SK-N-SH treated with all-trans-retinoic acid at 6 μM for 48 hours (cell line): ENCODE results near the gene PLA2G4B.

Source experiments
- ARNTL ChIP-seq: fragments of 450-650 bp; formaldehyde crosslinking; IDR thresholded peaks from 2 replicates; pipeline ENCODE4 v1.5.0; 2020; ENCODE audit warnings: low read depth, mild to moderate bottlenecking, moderate library complexity, borderline replicate concordance
- ESRRG ChIP-seq: fragments of 250-450 bp; sonication (Bioruptor Pico); IDR thresholded peaks from 2 replicates; pipeline ENCODE4 v1.6.1; 2021; ENCODE audit warnings: mild to moderate bottlenecking
- GLIS3 ChIP-seq: fragments of 250-450 bp; sonication (Bioruptor Pico); IDR thresholded peaks from 2 replicates; pipeline ENCODE4 v1.5.0; 2020; ENCODE audit warnings: mild to moderate bottlenecking, moderate library complexity
- PPARA ChIP-seq: fragments of 250-450 bp; sonication (Bioruptor Pico); IDR thresholded peaks from 2 replicates; pipeline ENCODE4 v1.5.0; 2020; ENCODE audit warnings: mild to moderate bottlenecking, borderline replicate concordance
- RARB ChIP-seq: fragments of 250-450 bp; sonication (Bioruptor Pico); IDR thresholded peaks from 2 replicates; pipeline ENCODE4 v1.8.0; 2021; ENCODE audit warnings: mild to moderate bottlenecking, moderate library complexity
- TOX ChIP-seq: fragments of 250-450 bp; sonication (Bioruptor Pico); IDR thresholded peaks from 2 replicates; pipeline ENCODE4 v1.8.0; 2021; ENCODE audit warnings: mild to moderate bottlenecking, moderate library complexity, borderline replicate concordance
- ZC3H10 ChIP-seq: fragments of 250-450 bp; sonication (Bioruptor Pico); IDR thresholded peaks from 2 replicates; pipeline ENCODE4 v1.5.1; 2021; ENCODE audit warnings: mild to moderate bottlenecking, moderate library complexity
- ZFP30 ChIP-seq: fragments of 450-650 bp; formaldehyde crosslinking; IDR thresholded peaks from 2 replicates; pipeline ENCODE4 v1.5.0; 2022; ENCODE audit warnings: mild to moderate bottlenecking, moderate library complexity
- ZNF565 ChIP-seq: fragments of 450-650 bp; formaldehyde crosslinking; conservative IDR thresholded peaks from 2 replicates; pipeline ENCODE4 v1.5.0; 2020; ENCODE audit warnings: low read depth, mild to moderate bottlenecking, moderate library complexity
- ZNF70 ChIP-seq: fragments of 450-650 bp; formaldehyde crosslinking; IDR thresholded peaks from 2 replicates; pipeline ENCODE4 v1.5.0; 2020; ENCODE audit warnings: mild to moderate bottlenecking, moderate library complexity
- ZNF8 ChIP-seq: fragments of 450-650 bp; formaldehyde crosslinking; IDR thresholded peaks from 2 replicates; pipeline ENCODE4 v1.5.0; 2020; ENCODE audit warnings: mild to moderate bottlenecking, moderate library complexity
- TF ChIP-seq, protein P1 (sequence below): fragments of 250-450 bp; sonication (Bioruptor Pico); IDR thresholded peaks from 2 replicates; pipeline ENCODE4 v1.5.0; 2020; ENCODE audit warnings: mild to moderate bottlenecking, moderate library complexity
- TF ChIP-seq, protein P2 (sequence below): fragments of 250-450 bp; sonication (Bioruptor Pico); IDR thresholded peaks from 2 replicates; pipeline ENCODE4 v1.8.0; 2021; ENCODE audit warnings: low read depth, mild to moderate bottlenecking, moderate library complexity, borderline replicate concordance
- TF ChIP-seq, protein P3 (sequence below): fragments of 250-450 bp; sonication (Bioruptor Pico); IDR thresholded peaks from 2 replicates; pipeline ENCODE4 v1.8.0; 2020; ENCODE audit warnings: mild to moderate bottlenecking, moderate library complexity, borderline replicate concordance

DNA sequence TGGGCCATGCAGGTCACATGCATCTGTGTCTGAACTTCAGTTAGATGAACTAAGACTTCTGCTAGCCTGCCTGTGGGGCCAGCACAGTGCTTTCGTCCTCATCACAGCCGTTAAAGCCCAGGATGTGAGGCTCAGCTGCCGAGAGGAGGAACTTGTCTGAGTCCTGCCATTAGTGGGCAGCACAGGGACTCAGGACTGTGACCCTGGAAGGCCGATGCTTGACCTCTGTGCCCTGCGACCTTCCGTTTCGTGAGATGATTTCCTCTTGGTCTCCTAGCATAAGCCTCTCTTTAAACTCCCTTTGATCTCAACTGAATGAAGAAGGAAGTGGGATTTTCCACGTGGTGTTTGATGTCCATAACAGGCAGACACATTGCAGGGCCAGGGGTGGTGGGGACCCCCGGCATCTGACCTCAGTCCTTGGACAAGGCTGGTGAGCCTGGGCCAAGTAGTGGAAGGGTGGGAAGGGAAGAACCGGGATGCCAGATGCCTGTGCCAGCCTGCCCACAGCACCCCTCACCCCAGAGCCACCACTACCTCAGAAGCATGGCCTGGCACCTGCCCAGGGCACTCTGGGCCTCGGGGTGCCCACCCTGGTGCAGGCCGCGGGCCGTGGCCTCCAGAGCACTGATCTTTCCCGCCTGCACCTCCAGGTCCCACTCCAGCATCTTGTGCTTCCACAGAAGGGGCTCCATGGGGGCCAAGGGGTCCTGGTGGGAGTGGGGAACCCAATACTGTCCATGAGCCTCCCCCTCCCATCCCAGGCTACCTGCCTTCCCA is 21.6 kb downstream of the PLA2G4B start:
- TF ChIP-seq GLIS3 (CRISPR knock-in tag) (no peak), ZNF8 (no peak), ARNTL (CRISPR knock-in tag) (no peak), ZNF565 (CRISPR knock-in tag) (no peak), ZNF70 (CRISPR knock-in tag) (no peak), TOX (CRISPR knock-in tag) (no peak), PPARA (CRISPR knock-in tag) (no peak), ZC3H10 (CRISPR knock-in tag) (no peak), RARB (CRISPR knock-in tag) (no peak), ESRRG (CRISPR knock-in tag) (no peak), ZFP30 (CRISPR knock-in tag) (no peak)
- TF ChIP-seq, protein P1, sequence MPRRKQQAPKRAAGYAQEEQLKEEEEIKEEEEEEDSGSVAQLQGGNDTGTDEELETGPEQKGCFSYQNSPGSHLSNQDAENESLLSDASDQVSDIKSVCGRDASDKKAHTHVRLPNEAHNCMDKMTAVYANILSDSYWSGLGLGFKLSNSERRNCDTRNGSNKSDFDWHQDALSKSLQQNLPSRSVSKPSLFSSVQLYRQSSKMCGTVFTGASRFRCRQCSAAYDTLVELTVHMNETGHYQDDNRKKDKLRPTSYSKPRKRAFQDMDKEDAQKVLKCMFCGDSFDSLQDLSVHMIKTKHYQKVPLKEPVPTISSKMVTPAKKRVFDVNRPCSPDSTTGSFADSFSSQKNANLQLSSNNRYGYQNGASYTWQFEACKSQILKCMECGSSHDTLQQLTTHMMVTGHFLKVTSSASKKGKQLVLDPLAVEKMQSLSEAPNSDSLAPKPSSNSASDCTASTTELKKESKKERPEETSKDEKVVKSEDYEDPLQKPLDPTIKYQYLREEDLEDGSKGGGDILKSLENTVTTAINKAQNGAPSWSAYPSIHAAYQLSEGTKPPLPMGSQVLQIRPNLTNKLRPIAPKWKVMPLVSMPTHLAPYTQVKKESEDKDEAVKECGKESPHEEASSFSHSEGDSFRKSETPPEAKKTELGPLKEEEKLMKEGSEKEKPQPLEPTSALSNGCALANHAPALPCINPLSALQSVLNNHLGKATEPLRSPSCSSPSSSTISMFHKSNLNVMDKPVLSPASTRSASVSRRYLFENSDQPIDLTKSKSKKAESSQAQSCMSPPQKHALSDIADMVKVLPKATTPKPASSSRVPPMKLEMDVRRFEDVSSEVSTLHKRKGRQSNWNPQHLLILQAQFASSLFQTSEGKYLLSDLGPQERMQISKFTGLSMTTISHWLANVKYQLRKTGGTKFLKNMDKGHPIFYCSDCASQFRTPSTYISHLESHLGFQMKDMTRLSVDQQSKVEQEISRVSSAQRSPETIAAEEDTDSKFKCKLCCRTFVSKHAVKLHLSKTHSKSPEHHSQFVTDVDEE, result no peak
- TF ChIP-seq, protein P2, sequence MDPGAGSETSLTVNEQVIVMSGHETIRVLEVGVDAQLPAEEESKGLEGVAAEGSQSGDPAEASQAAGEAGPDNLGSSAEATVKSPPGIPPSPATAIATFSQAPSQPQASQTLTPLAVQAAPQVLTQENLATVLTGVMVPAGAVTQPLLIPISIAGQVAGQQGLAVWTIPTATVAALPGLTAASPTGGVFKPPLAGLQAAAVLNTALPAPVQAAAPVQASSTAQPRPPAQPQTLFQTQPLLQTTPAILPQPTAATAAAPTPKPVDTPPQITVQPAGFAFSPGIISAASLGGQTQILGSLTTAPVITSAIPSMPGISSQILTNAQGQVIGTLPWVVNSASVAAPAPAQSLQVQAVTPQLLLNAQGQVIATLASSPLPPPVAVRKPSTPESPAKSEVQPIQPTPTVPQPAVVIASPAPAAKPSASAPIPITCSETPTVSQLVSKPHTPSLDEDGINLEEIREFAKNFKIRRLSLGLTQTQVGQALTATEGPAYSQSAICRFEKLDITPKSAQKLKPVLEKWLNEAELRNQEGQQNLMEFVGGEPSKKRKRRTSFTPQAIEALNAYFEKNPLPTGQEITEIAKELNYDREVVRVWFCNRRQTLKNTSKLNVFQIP, result no peak
- TF ChIP-seq, protein P3, sequence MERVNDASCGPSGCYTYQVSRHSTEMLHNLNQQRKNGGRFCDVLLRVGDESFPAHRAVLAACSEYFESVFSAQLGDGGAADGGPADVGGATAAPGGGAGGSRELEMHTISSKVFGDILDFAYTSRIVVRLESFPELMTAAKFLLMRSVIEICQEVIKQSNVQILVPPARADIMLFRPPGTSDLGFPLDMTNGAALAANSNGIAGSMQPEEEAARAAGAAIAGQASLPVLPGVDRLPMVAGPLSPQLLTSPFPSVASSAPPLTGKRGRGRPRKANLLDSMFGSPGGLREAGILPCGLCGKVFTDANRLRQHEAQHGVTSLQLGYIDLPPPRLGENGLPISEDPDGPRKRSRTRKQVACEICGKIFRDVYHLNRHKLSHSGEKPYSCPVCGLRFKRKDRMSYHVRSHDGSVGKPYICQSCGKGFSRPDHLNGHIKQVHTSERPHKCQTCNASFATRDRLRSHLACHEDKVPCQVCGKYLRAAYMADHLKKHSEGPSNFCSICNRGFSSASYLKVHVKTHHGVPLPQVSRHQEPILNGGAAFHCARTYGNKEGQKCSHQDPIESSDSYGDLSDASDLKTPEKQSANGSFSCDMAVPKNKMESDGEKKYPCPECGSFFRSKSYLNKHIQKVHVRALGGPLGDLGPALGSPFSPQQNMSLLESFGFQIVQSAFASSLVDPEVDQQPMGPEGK (CRISPR knock-in tag), result no peak
